ENCODE results near the gene SIL1. TPM values are rescaled to one million over a fixed set of nuclear protein-coding genes. Genes with fewer than 3 reads are reported as not detected.
"Not testable (repeated sequence)": the region's sequence is repeated elsewhere in the genome, so short reads cannot be mapped to it uniquely, and the experiment has no call there.

The SIL1 gene
- total RNA-seq, 1 donor from 2014 or later, result 83.0 TPM

DNA sequence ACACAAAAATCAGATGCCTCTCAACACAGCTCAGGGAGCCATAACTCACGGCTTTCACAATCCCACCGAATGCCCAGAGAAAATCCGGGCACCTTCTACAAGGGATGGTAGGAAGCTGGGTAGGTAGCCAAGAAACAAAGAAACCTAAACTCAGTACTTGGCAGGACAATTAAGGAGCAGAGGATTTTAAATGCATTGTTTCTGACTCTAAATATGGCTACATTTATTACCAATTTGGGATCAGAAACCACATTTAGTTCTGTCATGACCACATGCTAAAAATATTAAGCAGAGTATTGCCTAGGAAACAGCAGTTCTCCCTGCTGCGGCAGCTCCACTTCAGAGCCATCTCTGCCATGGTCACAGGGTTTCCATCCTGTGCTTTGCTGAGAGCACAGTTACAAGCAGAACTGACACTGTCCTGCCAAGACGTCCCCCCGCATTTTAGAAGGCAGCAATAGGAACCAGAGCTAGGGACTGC is 57.5 kb downstream of the SIL1 start:
- DNase-seq (ENCODE audit: low spot score), result no peak

DNA sequence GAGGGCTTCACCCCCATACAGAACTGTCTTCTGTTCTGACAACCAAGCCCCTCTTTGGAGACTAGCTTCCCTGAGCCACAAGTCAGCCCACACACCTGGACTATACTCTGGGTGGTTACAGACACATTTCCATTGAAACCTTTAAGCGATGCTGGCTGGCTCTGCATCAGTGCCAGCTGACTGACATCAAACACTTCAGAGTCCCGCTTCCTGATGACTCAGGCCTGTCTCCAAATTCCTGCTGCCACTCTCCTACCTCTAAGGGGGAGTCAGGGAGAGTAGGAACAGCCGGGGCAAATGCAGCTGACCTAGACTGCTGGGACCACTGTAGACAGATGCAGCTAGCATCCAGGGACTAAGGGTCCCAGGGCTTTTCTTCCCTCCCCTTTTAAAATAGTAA is 59.4 kb downstream of the SIL1 start:
- no peak for DNase-seq (ENCODE audit: low spot score)

DNA sequence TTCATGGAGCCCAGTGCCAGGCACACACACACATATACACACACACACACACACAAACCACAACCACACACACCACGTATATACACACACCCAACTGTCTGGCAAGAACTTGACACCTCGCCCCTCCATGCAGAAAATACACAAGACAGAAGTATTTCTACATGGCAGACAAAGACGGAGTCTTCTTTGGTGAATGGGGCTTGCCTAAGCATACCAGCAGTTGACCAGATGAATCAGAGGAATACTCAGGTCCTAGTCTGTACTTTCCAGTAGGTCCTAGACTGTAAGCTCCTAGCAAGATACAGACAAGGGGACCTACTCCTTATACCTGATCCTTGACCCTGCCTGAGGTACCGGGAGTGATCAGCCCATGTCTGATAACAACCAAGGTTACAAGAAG is 60.1 kb downstream of the SIL1 start:
- DNase-seq (ENCODE audit: low spot score), result no peak

DNA sequence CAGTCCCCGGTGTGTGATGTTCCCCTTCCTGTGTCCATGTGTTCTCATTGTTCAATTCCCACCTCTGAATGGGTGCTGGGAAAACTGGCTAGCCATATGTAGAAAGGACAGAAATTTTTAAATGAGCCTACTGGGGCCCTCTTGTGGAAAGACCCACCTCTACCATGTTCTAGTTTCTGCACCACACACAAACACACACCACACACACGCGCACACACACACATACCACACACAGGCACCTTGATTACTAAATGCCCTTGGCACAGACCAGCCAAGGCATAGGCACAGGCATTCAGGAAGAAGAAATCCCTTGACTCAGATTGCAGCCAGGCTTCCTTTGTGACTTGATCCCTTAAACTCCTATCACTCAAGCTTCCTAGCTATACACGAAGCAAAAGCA is 60.5 kb downstream of the SIL1 start:
- no peak for DNase-seq (ENCODE audit: low spot score)

DNA sequence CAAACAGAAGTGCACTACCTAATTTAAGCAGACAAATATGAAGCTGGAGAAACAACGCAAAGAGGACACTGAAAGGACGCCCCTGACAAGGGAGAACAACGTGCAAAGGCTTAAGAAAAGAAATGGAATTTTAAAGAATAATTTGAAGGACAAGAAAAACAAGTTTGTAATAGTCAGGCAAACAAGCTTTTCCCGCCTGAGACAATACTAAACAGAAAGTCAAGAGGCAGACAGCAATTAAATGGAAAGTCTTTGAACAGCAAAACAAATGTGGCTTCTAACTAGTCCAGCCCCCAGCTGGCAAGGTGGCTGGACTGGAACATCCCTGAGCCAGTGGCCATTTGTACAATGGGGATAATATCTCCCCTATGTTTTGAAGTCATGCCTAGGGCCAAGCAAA is 63.3 kb downstream of the SIL1 start:
- DNase-seq (ENCODE audit: low spot score), result no peak

DNA sequence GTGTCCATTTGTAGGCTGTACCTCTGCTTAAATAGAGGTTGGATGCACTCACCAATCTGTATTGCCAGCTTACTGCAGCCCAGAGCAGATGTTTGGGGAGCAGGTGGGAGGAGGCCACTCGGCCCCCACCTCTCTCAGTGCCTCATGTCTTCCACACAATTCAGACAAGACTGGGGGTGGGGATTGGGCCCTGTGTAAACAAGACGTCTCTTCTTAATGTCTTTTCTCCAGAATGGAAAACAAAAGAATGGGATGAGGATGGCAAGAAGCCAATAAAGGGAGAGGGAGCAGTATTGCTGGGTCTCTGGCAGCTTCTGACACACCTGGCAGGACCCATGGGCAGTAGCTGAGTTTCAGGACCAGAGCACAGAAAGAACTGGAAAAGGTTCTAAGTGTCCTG is 64.9 kb downstream of the SIL1 start:
- DNase-seq (ENCODE audit: low spot score), result no peak

DNA sequence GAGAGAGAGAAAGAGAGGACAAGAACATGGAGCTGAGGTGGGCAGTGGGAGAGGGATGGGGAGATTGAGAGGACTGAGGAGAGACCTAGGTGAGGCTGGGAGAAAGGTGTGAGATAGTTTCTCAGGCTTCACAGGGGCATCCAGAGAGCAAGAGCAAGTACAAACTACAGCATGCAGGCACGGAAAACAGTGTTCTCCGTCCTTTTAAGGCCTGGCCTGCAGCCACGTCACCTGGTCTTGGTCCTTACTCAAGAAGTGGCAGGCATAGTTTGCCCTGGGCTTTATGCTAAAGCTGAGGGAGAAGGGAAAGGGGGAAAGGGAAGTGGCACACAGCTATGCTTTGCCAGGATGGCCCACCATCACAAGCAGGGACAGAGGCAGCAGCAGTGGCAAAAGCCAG is 65.7 kb downstream of the SIL1 start:
- DNase-seq (ENCODE audit: low spot score), result no peak

DNA sequence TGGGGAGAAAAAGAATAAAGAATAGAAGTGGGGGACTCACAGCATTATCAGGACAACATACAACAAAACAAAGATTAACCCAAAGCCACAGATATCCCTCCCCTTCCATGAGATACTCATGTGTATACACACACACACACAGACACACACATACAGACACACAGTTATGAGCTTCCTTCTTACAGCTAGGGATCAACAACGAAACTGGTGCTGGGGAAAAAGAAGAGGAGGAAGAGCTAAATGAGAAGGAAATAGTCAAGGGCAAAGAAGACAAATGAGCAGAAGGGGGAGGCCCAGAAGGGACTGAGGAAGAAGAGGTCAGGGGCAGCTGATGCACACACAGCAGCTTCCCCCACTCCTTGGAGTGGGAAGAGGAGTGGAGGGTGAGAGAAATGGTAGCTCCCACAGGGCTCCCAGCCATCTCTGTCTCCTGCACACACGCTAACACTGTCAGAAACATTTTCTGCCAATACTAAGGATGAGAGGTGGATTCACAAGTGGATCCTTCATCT is 66.2 kb downstream of the SIL1 start:
- no peak for DNase-seq (ENCODE audit: low spot score)

DNA sequence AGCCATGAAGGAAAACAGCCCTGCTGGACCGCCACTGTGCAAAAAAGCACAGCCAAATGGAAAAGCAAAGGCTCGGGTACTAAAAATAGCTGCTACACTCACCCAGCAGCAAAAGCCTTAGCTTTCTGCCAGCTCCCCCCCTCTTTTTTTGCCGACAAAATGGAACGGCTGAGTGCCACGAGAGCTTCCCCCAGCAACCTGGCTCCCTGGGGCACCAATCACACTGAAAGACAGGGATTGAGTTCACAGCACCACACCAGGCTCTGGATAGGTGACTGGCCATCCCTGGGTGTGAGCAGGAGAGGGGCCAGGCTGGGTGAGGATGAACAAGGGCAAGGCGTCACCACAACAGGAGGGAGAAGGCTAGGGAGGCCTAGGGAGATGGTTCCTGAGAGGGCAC is 66.7 kb downstream of the SIL1 start:
- DNase-seq (ENCODE audit: low spot score), result peak; percentile 65

DNA sequence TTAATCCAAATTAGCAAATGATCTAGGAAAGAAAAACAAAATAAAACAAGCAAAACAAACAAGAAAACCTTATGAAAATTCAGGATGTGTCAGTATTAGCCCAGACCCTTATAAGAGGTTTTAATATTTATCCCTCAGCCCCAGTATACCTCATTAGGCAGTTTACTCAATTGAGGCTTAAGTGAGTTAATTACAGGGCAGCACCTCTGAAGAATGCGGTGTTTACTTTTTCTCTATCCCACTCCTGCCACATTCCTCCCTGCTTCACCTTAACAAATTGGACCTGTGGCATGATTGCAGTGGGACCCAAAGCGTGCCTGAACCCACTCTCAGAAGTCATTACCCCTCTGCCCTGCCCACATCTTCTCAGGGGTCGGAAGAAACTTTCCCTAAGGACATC is 67.1 kb downstream of the SIL1 start:
- DNase-seq (ENCODE audit: low spot score), result no peak

DNA sequence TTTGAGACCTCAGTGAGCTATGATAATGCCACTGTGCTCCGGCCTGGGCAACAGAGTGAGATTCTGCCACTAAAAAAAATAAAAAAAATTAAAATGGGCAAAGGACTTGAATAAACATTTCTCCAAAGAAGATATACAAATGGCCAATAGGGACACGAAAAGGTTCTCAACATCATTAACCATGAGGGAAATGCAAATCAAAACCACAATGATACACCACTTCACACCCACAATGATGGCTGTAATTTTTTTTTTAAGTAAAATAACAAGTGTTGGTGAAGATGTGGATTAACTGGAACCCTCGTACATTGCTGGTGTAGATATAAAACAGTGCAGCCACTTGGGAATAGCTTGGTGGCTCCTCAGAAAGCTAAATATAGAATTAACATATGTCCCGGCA is 68.0 kb downstream of the SIL1 start:
- no peak for DNase-seq (ENCODE audit: low spot score)

DNA sequence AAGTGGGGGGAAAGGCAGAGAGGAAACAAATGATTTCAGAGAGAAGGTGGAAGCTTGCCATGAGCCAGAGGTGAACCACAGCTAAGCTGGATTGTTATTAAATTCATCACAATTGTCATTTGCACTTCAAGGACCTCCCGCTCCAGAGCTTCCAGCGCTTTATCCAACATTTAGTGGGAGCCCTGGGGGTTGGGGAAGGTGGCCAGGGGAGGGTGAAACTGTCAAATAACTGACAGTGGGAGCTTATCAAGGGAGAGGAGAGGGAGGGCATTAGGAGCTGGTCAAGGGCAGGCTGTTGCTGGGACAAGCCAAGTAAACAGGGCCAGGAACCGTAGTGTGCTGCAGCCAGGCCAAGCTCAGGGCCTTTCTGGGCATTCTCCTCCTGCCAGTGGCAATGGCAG is 71.5 kb downstream of the SIL1 start:
- no peak for DNase-seq (ENCODE audit: low spot score)

DNA sequence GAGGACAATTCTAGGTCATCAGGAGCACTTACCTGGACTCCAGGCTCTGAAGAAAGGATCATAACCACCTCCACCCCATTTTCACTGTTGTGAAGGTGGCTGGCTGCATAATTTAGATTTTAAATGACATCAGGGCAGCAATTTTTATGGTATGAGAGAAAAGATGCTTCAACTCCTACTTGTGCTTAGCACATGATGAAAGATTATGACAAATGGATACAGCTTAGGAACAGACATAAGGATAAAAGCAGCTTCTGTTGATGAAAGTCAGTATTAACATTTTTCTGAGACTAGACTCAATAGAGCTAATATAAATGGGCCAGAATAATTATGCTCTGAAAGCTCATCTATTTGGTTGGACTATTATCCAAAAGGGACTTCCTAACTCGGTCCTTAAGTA is 72.2 kb downstream of the SIL1 start:
- DNase-seq (ENCODE audit: low spot score), result no peak

DNA sequence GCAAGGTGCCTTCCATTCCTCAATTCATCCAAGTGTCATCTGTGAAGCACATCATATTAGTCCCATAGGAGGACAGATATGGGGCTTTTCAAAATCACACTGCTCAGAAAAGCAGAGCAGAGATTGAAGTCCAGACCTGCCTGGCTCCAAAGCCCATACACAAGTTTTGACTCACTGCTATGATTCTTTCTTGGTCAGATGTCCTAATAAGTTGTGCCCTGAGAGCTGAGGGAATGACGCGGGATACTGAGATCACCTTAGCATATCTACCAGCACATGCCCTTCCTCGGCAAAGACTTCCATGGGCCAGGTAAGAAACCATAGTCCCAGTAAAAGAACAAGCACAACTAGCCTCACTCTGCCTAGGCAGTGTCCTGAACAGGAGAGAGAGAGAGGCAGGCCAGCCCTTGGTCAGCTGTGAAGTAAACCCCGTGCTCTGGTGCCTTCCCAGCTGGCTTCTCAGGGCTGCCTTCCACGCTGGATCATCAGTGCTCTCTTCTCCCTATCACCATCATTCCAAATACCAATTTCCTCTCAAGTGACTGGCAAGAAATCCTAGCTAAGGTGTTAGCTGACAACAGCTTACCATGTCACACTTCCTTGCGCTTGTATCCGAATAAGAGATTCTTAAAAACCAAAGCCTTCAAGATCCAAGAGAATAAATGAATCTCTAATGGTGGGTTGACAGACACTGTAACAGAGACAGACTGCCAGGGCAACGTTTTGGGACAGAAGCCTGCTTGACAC is 73.2 kb downstream of the SIL1 start:
- DNase-seq (ENCODE audit: low spot score), result no peak

DNA sequence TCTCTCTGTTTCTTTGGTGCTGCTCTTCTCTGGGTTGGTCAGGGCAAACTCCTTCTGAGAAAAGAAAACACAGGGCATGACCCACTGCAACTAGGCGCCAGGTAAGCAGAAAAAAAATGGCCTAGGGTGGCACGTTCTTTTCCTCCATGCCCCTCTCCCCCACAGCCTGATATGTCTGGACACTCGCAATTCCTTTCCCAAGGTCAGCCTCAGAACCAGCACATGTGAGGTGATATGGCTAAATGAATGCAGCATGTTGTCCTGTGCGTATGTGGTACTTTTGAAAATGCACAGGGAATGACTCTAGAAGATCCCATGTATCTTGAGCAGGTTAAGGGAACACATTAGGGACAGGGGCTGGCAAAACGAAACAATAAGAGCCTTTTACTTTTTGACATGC is 77.0 kb downstream of the SIL1 start:
- no peak for DNase-seq (ENCODE audit: low spot score)

DNA sequence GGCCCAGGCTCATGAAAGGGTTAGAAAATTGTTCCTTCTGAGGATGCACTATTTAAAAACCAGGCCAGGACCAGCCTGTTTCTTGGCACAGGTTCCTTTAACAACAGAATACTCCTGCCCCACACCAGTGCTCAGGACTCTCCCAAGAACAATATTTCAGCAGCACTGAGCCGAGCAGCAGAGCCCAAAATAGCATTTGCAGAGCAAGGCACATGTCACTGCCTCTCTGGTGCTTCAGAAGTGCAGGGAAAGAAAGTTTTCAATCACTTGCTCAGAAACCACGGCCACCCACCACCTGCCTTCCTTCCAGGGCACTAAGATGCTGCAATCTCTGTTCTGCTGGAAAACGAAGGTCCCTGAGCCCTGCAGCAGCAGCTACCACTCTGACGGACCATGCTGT is 77.6 kb downstream of the SIL1 start:
- DNase-seq (ENCODE audit: low spot score), result no peak

DNA sequence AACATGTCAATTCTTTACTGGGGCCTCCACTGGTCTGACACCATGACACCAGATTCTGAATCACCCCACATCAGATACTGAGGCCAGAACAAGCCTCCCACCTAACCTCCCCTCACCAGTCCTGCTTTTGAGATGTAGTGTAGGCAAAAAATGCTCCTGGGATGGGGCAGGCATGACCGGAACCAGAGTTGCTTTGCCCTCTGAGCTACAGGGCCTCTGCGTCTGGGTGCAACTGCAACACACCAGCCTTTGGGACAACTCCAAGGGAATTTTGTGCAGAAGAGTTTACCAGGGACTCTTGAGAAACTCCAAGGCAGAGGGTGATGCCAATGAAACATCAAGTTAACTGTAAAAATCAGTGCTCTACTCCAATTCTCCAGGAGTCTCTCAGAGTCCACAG is 79.4 kb downstream of the SIL1 start:
- DNase-seq (ENCODE audit: low spot score), result no peak

DNA sequence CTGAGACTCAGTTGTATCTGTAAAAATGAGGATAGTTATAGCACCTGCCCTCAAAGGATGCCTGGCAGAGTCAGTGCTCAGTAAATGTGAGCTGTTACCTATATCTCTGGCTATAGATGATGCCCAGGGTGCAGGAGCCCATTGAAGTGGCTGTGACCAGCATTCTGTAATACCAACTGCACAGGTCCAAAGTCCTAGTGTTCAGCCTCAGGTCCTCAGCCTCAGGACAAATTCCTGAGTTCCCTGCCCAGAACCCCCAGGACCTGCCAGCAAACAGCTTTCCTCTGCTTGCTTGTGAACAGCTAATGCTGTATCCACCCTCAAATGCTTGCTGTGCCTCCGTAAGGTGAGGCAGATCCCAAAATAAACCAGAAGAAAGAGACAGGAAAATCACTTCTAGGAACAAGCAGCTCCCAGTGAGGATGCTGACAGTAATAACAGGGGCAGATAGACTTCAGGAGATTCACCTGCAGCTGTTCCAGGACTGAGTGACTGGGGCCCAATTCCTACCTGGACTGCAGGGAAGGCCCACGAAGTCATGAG is 80.8 kb downstream of the SIL1 start:
- DNase-seq (ENCODE audit: low spot score), result no peak

DNA sequence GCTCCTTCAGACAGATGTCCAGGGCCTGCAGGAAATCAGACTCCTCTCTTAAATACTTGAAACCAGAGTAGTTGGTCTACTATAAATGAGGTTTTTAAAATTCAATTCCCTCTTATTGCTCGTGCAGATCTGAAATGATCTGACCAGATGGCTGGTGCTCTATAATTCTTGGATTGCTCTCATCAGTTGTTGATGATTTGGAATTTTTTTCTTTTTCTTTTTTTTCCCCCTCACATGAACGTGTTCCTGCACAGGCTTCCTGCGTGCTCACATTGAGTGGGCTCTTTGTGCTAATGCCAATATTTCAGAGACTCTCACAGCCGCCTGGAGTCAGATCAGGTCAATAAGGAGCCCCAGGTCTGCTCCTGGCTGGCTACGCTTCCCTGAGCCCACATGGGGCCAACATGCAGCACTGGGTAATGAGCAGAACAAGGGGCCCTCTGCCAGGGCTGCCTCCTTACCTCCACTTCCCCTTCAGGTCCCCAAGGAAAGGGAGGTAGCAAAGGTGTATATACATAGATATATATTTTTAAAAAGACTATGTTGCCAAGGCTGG is 82.0 kb downstream of the SIL1 start:
- DNase-seq (ENCODE audit: low spot score), result no peak

DNA sequence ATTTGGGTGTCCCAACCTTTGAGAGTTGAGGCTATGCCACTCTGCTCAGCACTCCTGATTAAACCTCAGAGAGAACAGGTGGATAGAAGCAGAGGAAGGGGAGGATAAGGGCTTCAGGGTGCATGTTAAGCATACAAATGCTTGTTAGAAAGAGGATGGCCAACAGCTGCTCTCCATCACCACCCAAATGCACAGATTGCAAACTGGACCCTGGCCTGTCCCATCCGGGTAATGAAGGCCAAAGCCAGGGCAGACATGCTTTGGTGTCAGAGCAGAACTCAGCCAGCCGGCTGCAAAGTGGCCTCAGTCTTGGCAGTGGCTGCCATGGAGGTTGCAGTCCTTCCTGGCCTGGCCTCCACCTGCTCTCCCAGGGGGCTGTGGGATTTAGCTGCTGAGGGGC is 84.3 kb downstream of the SIL1 start:
- no peak for DNase-seq (ENCODE audit: low spot score)

DNA sequence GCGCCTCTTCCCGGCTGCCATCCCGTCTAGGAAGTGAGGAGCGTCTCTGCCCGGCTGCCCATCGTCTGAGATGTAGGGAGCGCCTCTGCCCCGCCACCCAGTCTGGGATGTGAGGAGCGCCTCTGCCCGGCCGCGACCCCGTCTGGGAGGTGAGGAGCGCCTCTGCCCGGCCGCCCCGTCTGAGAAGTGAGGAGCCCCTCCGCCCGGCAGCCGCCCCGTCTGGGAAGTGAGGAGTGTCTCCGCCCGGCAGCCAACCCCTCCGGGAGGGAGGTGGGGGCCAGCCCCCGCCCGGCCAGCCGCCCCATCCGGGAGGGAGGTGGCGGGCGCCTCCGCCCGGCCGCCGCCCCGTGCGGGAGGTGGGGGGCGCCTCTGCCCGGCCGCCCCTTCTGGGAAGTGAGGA is 85.8 kb downstream of the SIL1 start:
- not testable (repeated sequence) for DNase-seq (ENCODE audit: low spot score)

DNA sequence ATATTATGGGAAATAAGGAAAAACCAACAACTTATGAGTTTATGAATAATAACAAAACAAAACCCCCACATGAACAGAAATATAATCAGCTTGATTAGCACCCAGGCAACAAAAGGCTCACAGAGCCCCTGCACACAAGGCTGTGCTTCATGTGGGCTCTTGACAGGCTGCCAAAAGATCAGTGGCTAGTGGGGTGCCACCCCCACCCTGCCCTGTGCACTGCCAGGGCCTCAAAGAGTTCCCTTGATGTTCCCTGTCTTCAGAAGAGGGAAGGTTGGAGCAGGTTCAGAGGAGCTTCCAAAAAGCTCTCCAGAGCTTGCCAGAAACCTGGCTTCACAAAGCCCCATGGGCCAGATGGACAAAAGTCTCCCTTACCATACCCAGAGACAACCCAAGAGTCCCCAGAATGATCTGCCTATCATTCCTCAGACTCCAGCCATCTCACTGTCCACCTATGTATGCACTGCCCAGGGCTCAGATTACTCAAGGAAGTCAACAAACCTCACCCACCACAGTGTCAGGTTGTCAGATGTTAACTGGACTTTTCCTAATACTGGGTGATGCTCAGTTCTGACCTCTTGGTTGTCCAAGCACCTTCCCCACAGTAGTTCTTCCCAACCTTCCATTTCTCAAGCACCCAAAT is 87.5 kb downstream of the SIL1 start:
- DNase-seq (ENCODE audit: low spot score), result no peak

Measured in ureter (tissue), 1 donor.